ENCODE results near the gene OCSTAMP. TPM values are rescaled to one million over a fixed set of nuclear protein-coding genes. Genes with fewer than 3 reads are reported as not detected.

The OCSTAMP gene
- total RNA-seq, 1 donor from 2014 or later = not detected

- H3F3A ChIP-seq (ENCODE audit: low read depth) = peaks cover 5% of the 10 kb centered on the region
- Mint-ChIP-seq H3K4me1 (peaks cover 3% of the 10 kb centered on the region), H3K4me3 (no peak overlapping the region), H3K27me3 (ENCODE audit: insufficient read depth, low read depth) (peaks cover 3% of the 10 kb centered on the region), H3K27ac (no peak overlapping the region), H3K9me3 (peaks cover 4% of the 10 kb centered on the region), H3K36me3 (peaks cover 9% of the 10 kb centered on the region)
- H3K27me3 ChIP-seq = no peaks in the 10 kb centered on the region
- H4K20me1 ChIP-seq (ENCODE audit: low read depth) = no peaks in the 10 kb centered on the region
- H2AFZ ChIP-seq (replicated peaks) = no peak overlapping the region
- DNase-seq (ENCODE audit: low spot score) = no peak
- H3K79me2 ChIP-seq (ENCODE audit: low read depth) = no peaks in the 10 kb centered on the region
- H3K27ac ChIP-seq = no peak overlapping the region
- H3K9me3 ChIP-seq (ENCODE audit: low read depth) = no peaks in the 10 kb centered on the region
- H3K9ac ChIP-seq = no peak overlapping the region
- no peak overlapping the region for H3K4me3 ChIP-seq
- no peaks in the 10 kb centered on the region for H3K4me1 ChIP-seq
- TF ChIP-seq EZH2phosphoT487 (IDR thresholded peaks at IDR 0.05) = no peak
- TF ChIP-seq EZH2 (IDR thresholded peaks at IDR 0.05) = no peak
- TF ChIP-seq, protein P1, sequence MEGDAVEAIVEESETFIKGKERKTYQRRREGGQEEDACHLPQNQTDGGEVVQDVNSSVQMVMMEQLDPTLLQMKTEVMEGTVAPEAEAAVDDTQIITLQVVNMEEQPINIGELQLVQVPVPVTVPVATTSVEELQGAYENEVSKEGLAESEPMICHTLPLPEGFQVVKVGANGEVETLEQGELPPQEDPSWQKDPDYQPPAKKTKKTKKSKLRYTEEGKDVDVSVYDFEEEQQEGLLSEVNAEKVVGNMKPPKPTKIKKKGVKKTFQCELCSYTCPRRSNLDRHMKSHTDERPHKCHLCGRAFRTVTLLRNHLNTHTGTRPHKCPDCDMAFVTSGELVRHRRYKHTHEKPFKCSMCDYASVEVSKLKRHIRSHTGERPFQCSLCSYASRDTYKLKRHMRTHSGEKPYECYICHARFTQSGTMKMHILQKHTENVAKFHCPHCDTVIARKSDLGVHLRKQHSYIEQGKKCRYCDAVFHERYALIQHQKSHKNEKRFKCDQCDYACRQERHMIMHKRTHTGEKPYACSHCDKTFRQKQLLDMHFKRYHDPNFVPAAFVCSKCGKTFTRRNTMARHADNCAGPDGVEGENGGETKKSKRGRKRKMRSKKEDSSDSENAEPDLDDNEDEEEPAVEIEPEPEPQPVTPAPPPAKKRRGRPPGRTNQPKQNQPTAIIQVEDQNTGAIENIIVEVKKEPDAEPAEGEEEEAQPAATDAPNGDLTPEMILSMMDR (IDR thresholded peaks at IDR 0.05) = no peak
- H3K4me2 ChIP-seq = no peak overlapping the region
- no peaks in the 10 kb centered on the region for H3K36me3 ChIP-seq
Measured at GRCh38 chr20:46594725-46595124, 44.3 kb upstream of the OCSTAMP start.

DNA sequence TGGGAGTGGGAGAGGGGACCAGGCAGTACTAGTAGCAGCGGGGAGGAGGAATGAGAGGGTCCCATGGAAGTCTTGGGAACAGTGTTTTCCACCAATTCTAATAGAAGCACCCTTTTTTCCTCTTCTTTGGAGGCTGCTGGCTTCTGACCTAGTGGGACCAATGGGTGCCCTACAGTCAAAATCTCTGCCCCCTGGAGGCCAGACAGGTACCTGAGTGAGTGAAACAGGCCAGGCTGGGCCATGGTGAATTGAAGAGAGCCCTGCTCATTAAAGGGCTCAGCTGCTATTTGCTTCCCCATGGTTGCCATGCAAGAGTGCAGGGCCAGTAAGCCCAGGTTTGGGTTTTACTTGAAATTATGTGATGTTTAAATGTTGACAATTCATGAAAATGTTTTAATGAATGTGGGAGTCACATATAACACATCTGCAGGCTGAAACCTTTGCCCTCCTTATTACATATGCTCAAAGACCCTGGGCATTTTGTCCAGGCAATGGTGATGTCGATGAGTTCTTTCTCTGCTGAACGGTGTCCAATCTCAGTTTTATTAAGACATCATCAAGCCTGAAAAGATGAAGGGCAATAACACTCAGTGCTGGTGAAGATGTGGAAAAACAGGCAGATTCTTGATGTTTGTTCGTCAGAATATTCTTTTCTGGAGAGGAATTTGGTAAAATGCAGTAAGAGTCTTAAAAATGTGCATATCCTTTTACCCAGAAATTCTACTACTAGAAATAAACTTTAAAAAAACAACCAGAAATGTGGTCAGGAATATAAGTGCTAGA, 42.3 kb upstream of the OCSTAMP start:
- H3K4me2 ChIP-seq = no peak overlapping the region
- Mint-ChIP-seq H3K4me1 (peaks cover 3% of the 10 kb centered on the region), H3K27ac (no peak overlapping the region), H3K9me3 (peaks cover 4% of the 10 kb centered on the region), H3K36me3 (peaks cover 12% of the 10 kb centered on the region), H3K27me3 (ENCODE audit: insufficient read depth, low read depth) (peaks cover 3% of the 10 kb centered on the region), H3K4me3 (no peak overlapping the region)
- no peak overlapping the region for H3K9ac ChIP-seq
- no peaks in the 10 kb centered on the region for H4K20me1 ChIP-seq (ENCODE audit: low read depth)
- H3K9me3 ChIP-seq (ENCODE audit: low read depth) = no peaks in the 10 kb centered on the region
- H3K4me3 ChIP-seq = no peak overlapping the region
- H3K36me3 ChIP-seq = no peaks in the 10 kb centered on the region
- TF ChIP-seq, protein P1 (IDR thresholded peaks at IDR 0.05) = peak; percentile 28
- TF ChIP-seq EZH2 (IDR thresholded peaks at IDR 0.05) = no peak
- no peaks in the 10 kb centered on the region for H3K4me1 ChIP-seq
- H3F3A ChIP-seq (ENCODE audit: low read depth) = peaks cover 5% of the 10 kb centered on the region
- DNase-seq (ENCODE audit: low spot score) = no peak
- no peaks in the 10 kb centered on the region for H3K27me3 ChIP-seq
- H3K79me2 ChIP-seq (ENCODE audit: low read depth) = no peaks in the 10 kb centered on the region
- no peak overlapping the region for H2AFZ ChIP-seq (replicated peaks)
- H3K27ac ChIP-seq = no peak overlapping the region

DNA sequence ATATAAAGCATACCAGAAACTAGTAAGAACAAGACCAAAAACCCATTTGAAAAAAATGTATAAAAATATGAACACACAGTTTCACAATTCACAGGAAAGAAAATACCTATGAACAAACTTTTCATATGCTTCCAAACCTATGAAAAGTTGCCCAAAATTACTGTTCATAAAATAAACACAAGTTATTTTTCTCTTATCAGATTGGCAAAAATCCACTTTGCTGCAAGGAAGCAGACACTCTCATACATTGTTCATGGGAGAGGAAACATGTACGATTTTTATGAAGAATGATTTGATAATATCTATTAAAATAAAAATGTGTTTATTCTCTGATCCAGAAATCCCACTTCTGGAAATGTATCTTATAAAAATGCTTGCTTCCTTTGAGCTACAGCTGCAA, 40.0 kb upstream of the OCSTAMP start:
- no peak for TF ChIP-seq EZH2phosphoT487 (IDR thresholded peaks at IDR 0.05)
- TF ChIP-seq, protein P1 (IDR thresholded peaks at IDR 0.05) = no peak
- TF ChIP-seq EZH2 (IDR thresholded peaks at IDR 0.05) = no peak

More for the DNA sequence above, 40.0 kb upstream of the OCSTAMP start:
- Histone ChIP-seq H2AFZ (replicated peaks) (no peak overlapping the region), H3K4me1 (peaks cover 9% of the 10 kb centered on the region), H3K4me3 (no peak overlapping the region), H3K36me3 (no peaks in the 10 kb centered on the region), H3K4me2 (no peak overlapping the region), H3K9me3 (ENCODE audit: low read depth) (no peaks in the 10 kb centered on the region), H3K79me2 (ENCODE audit: low read depth) (no peaks in the 10 kb centered on the region), H3F3A (ENCODE audit: low read depth) (peaks cover 5% of the 10 kb centered on the region), H4K20me1 (ENCODE audit: low read depth) (no peaks in the 10 kb centered on the region), H3K27ac (no peak overlapping the region), H3K9ac (no peak overlapping the region), H3K27me3 (no peaks in the 10 kb centered on the region)
- H3K27ac Mint-ChIP-seq = no peak overlapping the region
- H3K9me3 Mint-ChIP-seq = peaks cover 4% of the 10 kb centered on the region
- H3K4me1 Mint-ChIP-seq = peaks cover under 1% of the 10 kb centered on the region
- H3K36me3 Mint-ChIP-seq = peaks cover 12% of the 10 kb centered on the region
- DNase-seq (ENCODE audit: low spot score) = no peak
- no peak overlapping the region for H3K4me3 Mint-ChIP-seq
- H3K27me3 Mint-ChIP-seq (ENCODE audit: insufficient read depth, low read depth) = peaks cover 3% of the 10 kb centered on the region
